WERI-Rb-1 (cell line): ENCODE results near the gene STX1B.

Experiments used
- DNase-seq: peaks from one replicate; pipeline ENCODE4 v3.0.0-alpha.2; 2020
- H3K27ac ChIP-seq: fragments of 250-450 bp; sonication (Bioruptor Pico); 2 replicates; pipeline ENCODE4 v1.5.1; 2020; ENCODE audit warnings: mild to moderate bottlenecking, moderate library complexity
- H3K27me3 ChIP-seq: fragments of 250-450 bp; sonication (Bioruptor Pico); 2 replicates; pipeline ENCODE4 v1.5.1; 2021; ENCODE audit warnings: mild to moderate bottlenecking, low read depth, moderate library complexity; ENCODE audit not compliant: insufficient read depth, severe bottlenecking
- H3K36me3 ChIP-seq: fragments of 250-450 bp; sonication (Bioruptor Pico); 2 replicates; pipeline ENCODE4 v1.5.1; 2020; ENCODE audit warnings: mild to moderate bottlenecking, moderate library complexity
- H3K4me3 ChIP-seq: 2 replicates; pipeline ENCODE4 v1.5.1; 2011; ENCODE audit warnings: low read depth, mild to moderate bottlenecking, control low read depth, low read length
- H3K9me3 ChIP-seq: fragments of 250-450 bp; sonication (Bioruptor Pico); 2 replicates; pipeline ENCODE4 v1.5.1; 2021; ENCODE audit warnings: mild to moderate bottlenecking, moderate library complexity; ENCODE audit not compliant: severe bottlenecking
- TF ChIP-seq, protein P1 (sequence below): IDR thresholded peaks from 2 replicates; pipeline ENCODE4 v1.5.1; 2011; ENCODE audit warnings: low read depth, mild to moderate bottlenecking, control low read depth, inconsistent platforms, low read length

Gene STX1B

DNA sequence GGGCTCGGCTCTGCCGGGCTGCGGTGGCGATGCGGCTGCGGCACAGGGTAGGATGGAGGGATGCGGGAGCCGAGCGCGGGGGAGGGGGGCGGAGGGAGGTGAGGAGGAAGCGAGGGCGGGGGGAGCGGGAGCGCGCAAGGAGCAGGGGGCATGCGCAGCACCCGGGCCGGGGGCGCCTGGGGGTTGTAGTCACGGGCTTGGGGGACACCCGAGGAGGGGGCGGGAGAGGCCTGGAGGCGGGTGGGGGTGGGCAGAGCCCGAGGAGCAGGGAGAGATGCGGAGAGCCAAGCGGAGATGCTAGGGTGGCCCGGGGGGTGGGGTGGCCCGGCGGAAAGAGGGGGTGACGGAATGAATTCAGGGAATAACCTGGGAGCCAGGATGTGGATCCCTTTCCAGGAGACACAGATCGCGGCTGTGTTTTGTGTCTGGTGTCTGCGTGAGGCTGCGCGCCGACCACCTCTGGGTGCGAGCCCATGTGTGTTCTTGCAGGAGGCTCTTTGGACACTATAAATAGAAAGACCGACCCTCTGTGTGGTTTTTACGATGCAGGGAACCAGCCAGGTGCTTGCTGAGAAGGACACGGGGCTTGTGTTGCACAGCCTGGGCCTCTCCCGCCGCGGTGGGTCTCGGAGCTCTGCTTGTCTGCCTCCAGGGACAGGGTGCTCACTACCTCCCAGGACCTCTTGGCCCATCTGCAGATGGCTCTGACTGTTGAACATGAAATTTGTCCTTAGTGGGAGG is at the start of gene STX1B:
Gene STX1B, minus strand, starts transcription at position 54 of the 741 bp plus-strand sequence. CDS start 242 bp downstream, outside the sequence.
- TF ChIP-seq, protein P1, sequence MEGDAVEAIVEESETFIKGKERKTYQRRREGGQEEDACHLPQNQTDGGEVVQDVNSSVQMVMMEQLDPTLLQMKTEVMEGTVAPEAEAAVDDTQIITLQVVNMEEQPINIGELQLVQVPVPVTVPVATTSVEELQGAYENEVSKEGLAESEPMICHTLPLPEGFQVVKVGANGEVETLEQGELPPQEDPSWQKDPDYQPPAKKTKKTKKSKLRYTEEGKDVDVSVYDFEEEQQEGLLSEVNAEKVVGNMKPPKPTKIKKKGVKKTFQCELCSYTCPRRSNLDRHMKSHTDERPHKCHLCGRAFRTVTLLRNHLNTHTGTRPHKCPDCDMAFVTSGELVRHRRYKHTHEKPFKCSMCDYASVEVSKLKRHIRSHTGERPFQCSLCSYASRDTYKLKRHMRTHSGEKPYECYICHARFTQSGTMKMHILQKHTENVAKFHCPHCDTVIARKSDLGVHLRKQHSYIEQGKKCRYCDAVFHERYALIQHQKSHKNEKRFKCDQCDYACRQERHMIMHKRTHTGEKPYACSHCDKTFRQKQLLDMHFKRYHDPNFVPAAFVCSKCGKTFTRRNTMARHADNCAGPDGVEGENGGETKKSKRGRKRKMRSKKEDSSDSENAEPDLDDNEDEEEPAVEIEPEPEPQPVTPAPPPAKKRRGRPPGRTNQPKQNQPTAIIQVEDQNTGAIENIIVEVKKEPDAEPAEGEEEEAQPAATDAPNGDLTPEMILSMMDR: no peak
- peak; percentile 89 for DNase-seq
- H3K27ac ChIP-seq: no peak within 1 kb of the TSS
- no peaks in the 10 kb centered on the region for H3K36me3 ChIP-seq
- H3K27me3 ChIP-seq: no peaks in the 10 kb centered on the region
- no peaks in the 10 kb centered on the region for H3K9me3 ChIP-seq
- H3K4me3 ChIP-seq: peak within 1 kb of the TSS; percentile 42

DNA sequence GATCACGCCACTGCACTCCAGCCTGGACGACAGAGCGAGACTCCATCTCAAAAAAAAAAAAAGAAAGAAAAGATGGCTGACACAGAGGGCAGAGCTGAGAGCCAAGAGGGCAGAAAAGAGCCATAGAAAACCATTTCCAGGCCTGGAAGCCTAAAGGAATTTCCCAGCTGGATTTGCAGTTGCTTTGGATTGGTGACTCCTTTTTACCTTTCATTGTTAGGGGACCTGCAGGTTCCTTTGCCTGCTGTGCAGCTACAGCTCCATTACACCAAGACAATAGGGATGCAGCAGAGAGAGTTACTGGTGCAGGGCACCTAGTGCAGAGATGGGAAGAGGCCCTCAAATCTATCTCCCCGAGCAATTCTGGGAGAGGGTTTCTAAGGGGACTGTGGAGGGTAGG is 45.2 kb upstream of the STX1B start:
- Histone ChIP-seq H3K9me3 (no peaks in the 10 kb centered on the region), H3K27ac (no peak overlapping the region), H3K36me3 (peaks cover 3% of the 10 kb centered on the region), H3K27me3 (no peaks in the 10 kb centered on the region), H3K4me3 (no peak overlapping the region)
- DNase-seq: no peak
- TF ChIP-seq, protein P1: no peak

DNA sequence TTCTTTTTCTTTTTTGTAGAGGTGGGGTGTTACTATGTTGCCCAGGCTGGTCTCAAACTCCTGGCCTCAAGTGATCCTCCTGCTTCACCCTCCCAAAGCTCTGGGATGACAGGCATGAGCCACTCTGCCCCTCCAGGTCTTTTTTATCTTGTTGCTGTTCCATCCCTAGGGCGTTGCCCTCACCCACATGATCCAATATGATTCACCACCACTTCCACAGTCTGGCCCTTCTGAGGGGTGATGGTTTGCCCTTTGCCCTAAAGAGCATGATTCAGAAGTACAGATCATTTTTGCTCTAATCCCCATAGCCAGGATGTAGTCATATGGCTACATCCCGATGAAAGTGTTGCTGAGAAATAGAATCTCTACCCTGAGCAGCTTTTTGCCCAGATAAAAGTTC is 41.7 kb upstream of the STX1B start:
- no peak for DNase-seq
- Histone ChIP-seq H3K27ac (no peak overlapping the region), H3K4me3 (no peak overlapping the region), H3K36me3 (no peaks in the 10 kb centered on the region), H3K9me3 (no peaks in the 10 kb centered on the region), H3K27me3 (no peaks in the 10 kb centered on the region)
- TF ChIP-seq, protein P1: no peak

DNA sequence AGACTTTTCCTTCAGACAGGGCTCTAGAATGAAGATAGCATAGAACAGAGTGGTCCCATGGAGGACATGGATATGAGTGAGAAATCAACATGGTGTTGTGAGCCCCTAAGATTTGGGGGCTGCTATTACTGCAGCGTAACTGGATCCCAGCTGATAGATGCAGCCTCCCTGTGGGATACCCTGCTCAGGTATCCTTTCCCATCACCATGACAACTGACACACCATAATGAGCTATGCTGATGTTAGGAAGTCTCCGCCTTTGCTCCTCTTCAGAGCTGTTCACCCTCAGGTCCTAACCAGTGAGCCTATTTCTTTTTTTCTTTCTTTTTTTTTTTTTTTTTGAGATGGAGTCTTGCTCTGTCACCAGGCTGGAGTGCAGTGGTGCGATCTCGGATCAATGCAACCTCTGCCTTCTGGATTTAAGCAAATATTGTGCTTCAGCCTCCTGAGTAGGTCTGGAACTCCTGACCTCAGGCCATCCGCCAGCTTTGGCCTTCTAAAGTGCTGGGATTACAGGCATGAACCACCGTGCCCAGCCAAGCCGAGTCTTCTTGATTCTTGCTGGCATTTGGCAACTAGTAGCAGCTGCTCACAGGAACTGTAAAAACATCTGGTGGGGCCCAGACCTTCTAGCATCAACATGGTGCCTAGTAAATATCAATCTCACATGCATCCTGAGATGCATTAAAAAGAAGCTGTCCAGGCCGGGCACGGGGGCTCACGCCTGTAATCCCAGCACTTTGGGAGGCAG is 40.0 kb upstream of the STX1B start:
- Histone ChIP-seq H3K9me3 (no peaks in the 10 kb centered on the region), H3K27ac (no peak overlapping the region), H3K27me3 (no peaks in the 10 kb centered on the region), H3K4me3 (no peak overlapping the region), H3K36me3 (no peaks in the 10 kb centered on the region)
- TF ChIP-seq, protein P1: no peak
- DNase-seq: no peak

DNA sequence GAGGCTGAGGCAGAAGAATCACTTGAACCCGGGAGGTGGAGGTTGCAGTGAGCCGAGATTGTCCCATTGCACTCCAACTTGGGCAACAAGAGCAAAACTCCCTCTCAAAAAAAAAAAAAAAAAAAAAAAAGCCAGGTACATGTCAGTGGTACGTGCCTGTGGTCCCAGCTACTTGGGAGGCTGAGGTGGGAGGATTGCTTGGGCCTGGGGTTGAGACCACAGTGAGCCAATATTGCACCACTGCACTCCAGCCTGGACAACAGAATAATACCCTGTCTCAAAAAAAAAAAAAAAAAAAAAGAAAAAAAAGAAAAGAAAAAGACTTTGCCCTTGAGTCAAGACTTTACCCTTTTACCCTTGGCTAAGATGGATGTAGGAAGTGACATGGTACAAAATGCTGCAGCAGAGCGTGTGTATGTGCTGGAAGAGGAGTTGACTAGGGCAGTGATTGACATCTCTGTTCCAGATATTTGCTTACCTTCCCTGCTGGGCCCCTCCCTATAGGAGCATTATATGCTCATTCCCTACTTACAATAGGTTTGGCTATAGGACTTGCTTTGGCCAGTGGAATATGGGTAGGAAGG is 33.6 kb upstream of the STX1B start:
- no peak for DNase-seq
- H3K27ac ChIP-seq: no peak overlapping the region
- H3K36me3 ChIP-seq: no peaks in the 10 kb centered on the region
- no peaks in the 10 kb centered on the region for H3K27me3 ChIP-seq
- no peaks in the 10 kb centered on the region for H3K9me3 ChIP-seq
- TF ChIP-seq, protein P1: no peak
- H3K4me3 ChIP-seq: no peak overlapping the region
